Loucy (cell line): ENCODE data around the gene RALA.

Experiments
- H2AFZ ChIP-seq: fragments of 200-600 bp; sonication (generic); 2 replicates; pipeline ENCODE4 v1.6.0; 2016; ENCODE audit warnings: antibody characterized with exemption, mild to moderate bottlenecking, low read length, moderate library complexity
- H3F3A ChIP-seq: fragments of 200-600 bp; 2 replicates; pipeline ENCODE4 v1.6.0; 2016; ENCODE audit warnings: antibody characterized with exemption, low read depth, mild to moderate bottlenecking
- H3K27me3 ChIP-seq: fragments of 200-600 bp; sonication (generic); 2 replicates; pipeline ENCODE4 v1.6.1; 2014; ENCODE audit warnings: low read length, mild to moderate bottlenecking; ENCODE audit not compliant: insufficient read depth, poor library complexity, severe bottlenecking
- H3K36me3 ChIP-seq: fragments of 200-600 bp; sonication (generic); 2 replicates; pipeline ENCODE4 v1.6.1; 2016; ENCODE audit warnings: low read length; ENCODE audit not compliant: insufficient read depth
- H3K4me1 ChIP-seq: fragments of 200-600 bp; sonication (generic); 2 replicates; pipeline ENCODE4 v1.5.1; 2014; ENCODE audit warnings: low read length, mild to moderate bottlenecking; ENCODE audit not compliant: insufficient read depth, poor library complexity, severe bottlenecking
- H3K4me2 ChIP-seq: fragments of 200-600 bp; sonication (generic); 2 replicates; pipeline ENCODE4 v1.6.0; 2014; ENCODE audit warnings: antibody characterized with exemption, low read length, low read depth, mild to moderate bottlenecking; ENCODE audit not compliant: poor library complexity, severe bottlenecking
- H3K4me3 ChIP-seq: fragments of 200-600 bp; sonication (generic); 2 replicates; pipeline ENCODE4 v1.5.1; 2014; ENCODE audit warnings: low read length, mild to moderate bottlenecking, mixed read lengths; ENCODE audit not compliant: poor library complexity, severe bottlenecking
- H3K79me2 ChIP-seq: fragments of 200-600 bp; sonication (generic); 2 replicates; pipeline ENCODE4 v1.6.1; 2014; ENCODE audit warnings: low read length; ENCODE audit not compliant: insufficient read depth
- H3K9ac ChIP-seq: fragments of 200-600 bp; sonication (generic); 2 replicates; pipeline ENCODE4 v1.6.0; 2014; ENCODE audit warnings: mild to moderate bottlenecking, low read depth, low read length, moderate library complexity; ENCODE audit not compliant: poor library complexity, severe bottlenecking
- H3K9me2 ChIP-seq: fragments of 200-600 bp; sonication (generic); replicated peaks from 2 replicates; pipeline ENCODE4 v1.6.1; 2016; ENCODE audit warnings: low read depth, low read length, mixed read lengths
- H3K9me3 ChIP-seq: fragments of 200-600 bp; sonication (generic); 2 replicates; pipeline ENCODE4 v1.6.1; 2014; ENCODE audit warnings: mild to moderate bottlenecking, antibody characterized with exemption, low read length, low read depth; ENCODE audit not compliant: insufficient read depth
- H4K20me1 ChIP-seq: fragments of 200-600 bp; sonication (generic); 2 replicates; pipeline ENCODE4 v1.6.0; 2014; ENCODE audit warnings: antibody characterized with exemption, low read length, mild to moderate bottlenecking; ENCODE audit not compliant: insufficient read depth, poor library complexity, severe bottlenecking
- EZH2phosphoT487 ChIP-seq: fragments of 200-600 bp; IDR thresholded peaks from 2 replicates; pipeline ENCODE4 v1.6.1; 2018; ENCODE audit warnings: antibody characterized with exemption, mild to moderate bottlenecking, moderate library complexity, borderline replicate concordance
- TF ChIP-seq, protein P1 (sequence below): fragments of 200-600 bp; sonication (generic); conservative IDR thresholded peaks from 2 replicates; pipeline ENCODE4 v1.5.1; 2014; ENCODE audit warnings: mild to moderate bottlenecking, antibody characterized with exemption, low read length

RALA gene

DNA sequence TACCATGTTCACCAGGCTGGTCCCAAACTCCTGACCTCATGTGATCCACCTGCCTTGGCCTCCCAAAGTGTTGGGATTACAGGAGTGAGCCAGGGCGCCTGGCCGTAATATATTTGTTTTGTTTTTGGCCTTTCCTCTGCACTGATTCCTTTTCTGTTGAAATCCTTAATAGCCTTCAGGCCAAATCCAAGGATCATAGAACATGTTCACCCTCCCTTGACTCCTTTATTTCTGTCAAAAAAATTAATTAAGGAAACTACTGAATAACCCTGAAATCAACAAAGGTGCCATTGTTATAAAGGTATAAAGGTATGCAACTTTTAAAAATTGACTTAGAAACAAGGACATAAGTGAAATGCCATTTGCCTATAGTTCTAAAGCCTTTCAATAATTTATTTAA lies 15.5 kb upstream of the RALA start:
- H3K9me3 ChIP-seq: no peaks in the 10 kb centered on the region
- no peak overlapping the region for H3K4me2 ChIP-seq
- H3K9ac ChIP-seq: no peak overlapping the region
- H3K79me2 ChIP-seq: no peaks in the 10 kb centered on the region
- TF ChIP-seq EZH2phosphoT487: no peak
- TF ChIP-seq, protein P1, sequence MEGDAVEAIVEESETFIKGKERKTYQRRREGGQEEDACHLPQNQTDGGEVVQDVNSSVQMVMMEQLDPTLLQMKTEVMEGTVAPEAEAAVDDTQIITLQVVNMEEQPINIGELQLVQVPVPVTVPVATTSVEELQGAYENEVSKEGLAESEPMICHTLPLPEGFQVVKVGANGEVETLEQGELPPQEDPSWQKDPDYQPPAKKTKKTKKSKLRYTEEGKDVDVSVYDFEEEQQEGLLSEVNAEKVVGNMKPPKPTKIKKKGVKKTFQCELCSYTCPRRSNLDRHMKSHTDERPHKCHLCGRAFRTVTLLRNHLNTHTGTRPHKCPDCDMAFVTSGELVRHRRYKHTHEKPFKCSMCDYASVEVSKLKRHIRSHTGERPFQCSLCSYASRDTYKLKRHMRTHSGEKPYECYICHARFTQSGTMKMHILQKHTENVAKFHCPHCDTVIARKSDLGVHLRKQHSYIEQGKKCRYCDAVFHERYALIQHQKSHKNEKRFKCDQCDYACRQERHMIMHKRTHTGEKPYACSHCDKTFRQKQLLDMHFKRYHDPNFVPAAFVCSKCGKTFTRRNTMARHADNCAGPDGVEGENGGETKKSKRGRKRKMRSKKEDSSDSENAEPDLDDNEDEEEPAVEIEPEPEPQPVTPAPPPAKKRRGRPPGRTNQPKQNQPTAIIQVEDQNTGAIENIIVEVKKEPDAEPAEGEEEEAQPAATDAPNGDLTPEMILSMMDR: no peak
- no peaks in the 10 kb centered on the region for H4K20me1 ChIP-seq
- peaks cover 16% of the 10 kb centered on the region for H3K4me1 ChIP-seq
- H3F3A ChIP-seq: no peaks in the 10 kb centered on the region
- no peak overlapping the region for H3K4me3 ChIP-seq
- no peaks in the 10 kb centered on the region for H3K27me3 ChIP-seq
- H2AFZ ChIP-seq: no peak overlapping the region
- no peaks in the 10 kb centered on the region for H3K9me2 ChIP-seq
- no peaks in the 10 kb centered on the region for H3K36me3 ChIP-seq

DNA sequence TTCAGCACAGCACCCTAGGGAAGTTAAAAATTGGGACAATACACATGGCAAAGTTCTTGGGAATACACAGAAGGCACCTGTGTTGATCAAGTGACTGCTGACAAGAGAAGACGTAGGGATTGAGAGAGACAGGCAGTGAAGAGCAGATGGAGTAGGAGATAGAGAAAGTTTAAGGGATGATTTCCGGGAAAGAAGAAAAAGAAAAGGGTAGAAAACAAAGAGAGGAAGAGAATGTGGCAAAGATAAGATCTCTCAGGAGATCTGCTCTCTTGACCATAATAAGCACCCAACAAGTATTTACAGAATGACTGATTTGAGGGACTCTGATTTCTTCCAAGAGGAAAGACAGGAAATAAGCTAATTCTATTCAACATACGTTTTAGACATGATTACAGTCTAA lies 15.1 kb upstream of the RALA start:
- H3K36me3 ChIP-seq: no peaks in the 10 kb centered on the region
- peaks cover 16% of the 10 kb centered on the region for H3K4me1 ChIP-seq
- no peaks in the 10 kb centered on the region for H4K20me1 ChIP-seq
- no peaks in the 10 kb centered on the region for H3K27me3 ChIP-seq
- no peaks in the 10 kb centered on the region for H3K9me2 ChIP-seq
- no peaks in the 10 kb centered on the region for H3K9me3 ChIP-seq
- H2AFZ ChIP-seq: no peak overlapping the region
- no peak overlapping the region for H3K4me2 ChIP-seq
- no peak overlapping the region for H3K9ac ChIP-seq
- H3K79me2 ChIP-seq: no peaks in the 10 kb centered on the region
- H3F3A ChIP-seq: no peaks in the 10 kb centered on the region
- H3K4me3 ChIP-seq: no peak overlapping the region
- TF ChIP-seq EZH2phosphoT487: no peak
- TF ChIP-seq, protein P1: no peak

DNA sequence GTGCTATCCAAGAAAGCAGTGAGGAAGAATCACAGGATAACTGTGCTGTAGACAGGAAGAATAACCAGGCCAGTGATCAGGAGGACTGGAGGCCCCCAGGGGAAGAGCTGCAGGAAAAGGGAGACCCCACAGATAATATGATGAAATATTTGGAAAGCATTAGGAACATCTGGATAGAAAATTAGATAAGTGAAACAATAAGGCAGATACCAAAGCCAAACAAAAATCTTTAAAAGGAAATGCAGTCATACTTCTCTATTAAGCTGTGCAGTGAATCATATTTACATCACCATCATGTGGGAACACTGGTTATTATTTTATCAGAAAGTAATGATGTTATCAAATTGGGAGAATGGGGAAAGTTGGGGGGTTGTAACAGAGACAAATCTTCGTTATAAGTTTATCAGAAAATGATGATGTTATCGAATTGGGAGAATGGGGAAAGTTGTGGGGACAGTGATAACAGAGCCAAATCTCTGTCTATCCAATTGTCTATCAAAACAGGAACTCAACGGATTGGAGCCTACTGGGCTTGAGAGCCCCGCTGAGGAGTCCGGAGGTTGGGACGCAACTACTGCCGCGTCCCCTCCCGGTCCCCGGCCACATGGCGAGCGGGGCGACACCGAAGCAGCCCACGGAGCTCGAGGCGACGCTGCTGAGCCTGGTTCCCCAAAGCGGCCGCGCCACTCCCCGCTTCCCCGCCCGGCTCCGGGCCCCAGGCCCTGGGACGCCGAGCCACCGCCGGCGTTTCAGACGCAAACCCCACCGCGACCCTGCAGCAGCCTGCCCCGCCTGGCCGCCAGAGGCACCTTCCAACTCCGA lies 14.0 kb upstream of the RALA start:
- Histone ChIP-seq H3F3A (no peaks in the 10 kb centered on the region), H3K9me2 (no peaks in the 10 kb centered on the region), H3K4me1 (peaks cover 10% of the 10 kb centered on the region), H2AFZ (no peak overlapping the region), H3K9ac (no peak overlapping the region), H3K36me3 (no peaks in the 10 kb centered on the region), H3K9me3 (no peaks in the 10 kb centered on the region), H3K4me3 (no peak overlapping the region), H3K79me2 (no peaks in the 10 kb centered on the region), H3K27me3 (no peaks in the 10 kb centered on the region), H4K20me1 (no peaks in the 10 kb centered on the region), H3K4me2 (no peak overlapping the region)
- no peak for TF ChIP-seq EZH2phosphoT487
- TF ChIP-seq, protein P1: no peak
